ENCODE data around the gene RAP1GAP2. TPM values are rescaled to one million over a fixed set of nuclear protein-coding genes. Genes with fewer than 3 reads are reported as not detected.
"Not testable (repeated sequence)": the region's sequence is repeated elsewhere in the genome, so short reads cannot be mapped to it uniquely, and the experiment has no call there.

Gene RAP1GAP2
- total RNA-seq, 1 donor from 2014 or later: 57.2 TPM

DNA sequence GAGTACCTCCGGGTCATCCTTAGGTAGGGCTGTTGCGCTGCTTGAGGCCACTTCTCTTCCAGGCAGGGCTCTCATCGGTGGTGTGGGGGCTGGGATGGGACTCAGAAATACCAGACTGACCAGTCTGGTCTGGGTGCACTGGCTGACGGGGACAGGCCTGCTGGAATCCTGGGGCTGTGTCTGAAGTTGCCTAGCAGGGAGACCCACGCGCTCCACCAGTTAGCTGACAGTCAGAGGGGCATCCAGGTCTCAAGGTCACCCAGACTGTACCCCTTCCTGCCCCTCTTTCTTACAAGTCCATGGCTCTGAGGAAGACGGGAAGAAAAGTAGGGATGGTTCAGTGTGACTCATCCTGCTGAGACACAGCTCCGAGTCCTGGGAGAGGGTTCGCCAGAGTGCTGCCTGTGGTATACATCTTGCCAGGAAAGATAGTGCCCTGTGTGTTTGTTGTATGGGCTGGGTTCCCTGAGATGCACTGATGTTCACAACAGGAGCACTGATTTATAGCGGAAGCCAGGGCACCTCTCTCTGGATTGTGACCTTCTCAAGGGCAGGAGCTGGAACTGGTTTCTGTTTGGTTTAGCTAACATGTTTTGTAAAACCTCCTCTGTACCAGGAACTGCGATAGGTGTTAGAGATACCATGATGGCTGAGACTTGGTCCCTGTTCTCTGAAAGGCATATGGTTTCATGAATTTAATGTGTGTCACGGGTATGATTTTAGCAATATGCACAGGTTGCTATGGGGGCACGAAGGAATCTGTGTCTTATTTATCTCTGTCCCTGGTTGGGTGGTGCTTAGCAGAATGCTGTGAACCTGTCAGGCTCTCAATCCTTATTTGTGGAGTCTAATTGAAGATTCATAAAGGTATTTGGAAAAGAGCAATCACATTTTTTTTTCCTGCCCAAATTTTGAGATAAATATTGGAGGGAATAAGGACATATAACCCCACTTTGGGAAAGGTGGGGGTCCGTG is 169.7 kb downstream of the RAP1GAP2 start:
- no peak for DNase-seq (ENCODE audit: missing footprints)
- peak; percentile 66 for ATAC-seq
- intact Hi-C loops (cut with DNase I): no loop called here

DNA sequence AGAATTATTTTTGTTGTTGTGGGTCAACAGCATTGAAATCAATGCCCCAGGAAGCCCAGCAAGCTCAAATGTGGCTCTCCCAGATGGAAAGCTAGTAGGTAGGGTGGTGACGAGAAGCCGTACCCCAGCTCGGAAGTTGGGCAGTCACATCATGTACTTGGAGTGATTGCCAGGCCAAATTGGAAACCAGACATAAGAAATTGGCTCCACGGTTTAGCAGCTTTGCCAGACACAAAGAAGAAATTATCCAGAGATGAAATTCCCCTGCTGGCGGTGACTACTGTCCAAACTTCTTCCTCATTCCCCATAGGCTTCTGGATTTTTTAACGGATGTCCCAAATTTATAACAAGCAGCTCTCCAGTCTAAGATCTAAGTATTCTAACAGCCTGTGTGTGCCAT is 171.3 kb downstream of the RAP1GAP2 start:
- peak; percentile 81 for ATAC-seq

GRCh38 chr17:2971851-2972250 is 175.6 kb downstream of the RAP1GAP2 start:
- intact Hi-C loops (cut with DNase I): no loop called here
- no peak for ATAC-seq
- DNase-seq (ENCODE audit: missing footprints): no peak

More for the DNA sequence above, 171.3 kb downstream of the RAP1GAP2 start:
- no peak for DNase-seq (ENCODE audit: missing footprints)
- intact Hi-C loops (cut with DNase I): no loop called here

DNA sequence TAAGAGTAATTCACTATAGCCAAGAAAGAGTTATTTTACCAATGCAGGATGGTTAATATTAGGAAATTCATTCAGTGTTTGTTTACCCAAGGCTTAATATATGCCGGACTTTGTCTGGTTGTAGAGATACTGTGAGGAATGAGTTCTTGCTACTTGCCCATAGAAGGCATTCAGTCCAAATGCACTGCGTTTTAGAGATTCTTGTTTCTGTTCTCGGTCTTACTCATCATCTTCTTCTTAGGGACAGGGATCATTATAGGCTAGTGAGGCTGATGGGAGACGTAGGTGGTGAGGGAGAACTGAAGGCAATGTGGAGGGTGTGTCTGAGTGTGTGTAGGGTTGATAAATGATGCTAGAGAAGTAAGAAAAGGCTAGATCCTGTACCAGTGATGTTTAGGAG is 176.5 kb downstream of the RAP1GAP2 start:
- ATAC-seq (no peak), DNase-seq (ENCODE audit: missing footprints) (no peak)
- intact Hi-C loops (cut with DNase I): no loop called here

- ATAC-seq (no peak), DNase-seq (ENCODE audit: missing footprints) (no peak)
- intact Hi-C loops (cut with DNase I): no loop called here
Measured at GRCh38 chr17:2974347-2974746, 178.1 kb downstream of the RAP1GAP2 start.

GRCh38 chr17:2975469-2975958 is 179.3 kb downstream of the RAP1GAP2 start:
- DNase-seq (ENCODE audit: missing footprints): no peak

GRCh38 chr17:2977157-2977556 is 180.9 kb downstream of the RAP1GAP2 start:
- ATAC-seq (no peak), DNase-seq (ENCODE audit: missing footprints) (no peak)
- intact Hi-C loops (cut with DNase I): no loop called here

More at GRCh38 chr17:2975469-2975958, 179.3 kb downstream of the RAP1GAP2 start:
- intact Hi-C loops (cut with DNase I): no loop called here
- ATAC-seq: no peak

GRCh38 chr17:2978116-2978515 is 181.9 kb downstream of the RAP1GAP2 start:
- ATAC-seq: no peak
- no peak for DNase-seq (ENCODE audit: missing footprints)
- intact Hi-C loops (cut with DNase I): no loop called here

DNA sequence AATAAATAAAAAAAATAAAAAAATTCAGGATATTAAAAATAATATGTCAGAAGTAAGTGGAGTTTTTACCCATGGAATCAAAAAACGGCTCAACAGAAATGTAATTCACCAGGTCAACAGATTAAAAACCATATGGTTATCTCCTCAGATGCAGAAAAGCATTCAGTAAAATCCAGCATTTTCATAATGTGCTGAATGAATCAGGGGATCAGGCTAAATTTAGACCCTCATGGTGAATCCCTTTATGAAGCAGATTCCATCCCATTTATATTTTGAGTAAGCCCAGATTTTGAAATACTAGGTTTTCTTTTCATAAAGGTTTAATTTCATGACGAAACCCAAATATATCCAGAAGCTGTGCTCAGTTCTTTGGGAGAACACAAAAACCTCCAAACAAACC is 182.8 kb downstream of the RAP1GAP2 start:
- no peak for ATAC-seq
- intact Hi-C loops (cut with DNase I): no loop called here
- DNase-seq (ENCODE audit: missing footprints): no peak

- intact Hi-C loops (cut with DNase I): no loop called here
- ATAC-seq: no peak
- no peak for DNase-seq (ENCODE audit: missing footprints)
Measured at GRCh38 chr17:2980211-2980903, 184.1 kb downstream of the RAP1GAP2 start.

DNA sequence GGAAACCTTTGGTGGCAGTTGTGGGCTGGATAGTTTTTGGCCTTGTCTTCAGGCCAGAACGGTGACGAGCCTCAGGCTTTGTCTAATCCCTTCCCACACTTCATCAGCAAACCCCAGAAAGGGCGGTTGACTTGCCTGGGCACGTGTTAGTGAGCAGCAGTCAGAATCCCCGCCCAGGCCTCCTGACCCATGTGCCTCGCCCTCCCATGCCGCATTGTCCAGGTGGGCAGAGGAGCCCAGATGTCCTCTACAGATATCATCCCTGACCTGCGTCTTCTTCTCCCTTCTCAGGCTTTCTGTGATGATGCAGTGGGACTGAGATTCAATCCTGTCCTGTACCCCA is 184.6 kb downstream of the RAP1GAP2 start:
- intact Hi-C loops (cut with DNase I): no loop called here
- DNase-seq (ENCODE audit: missing footprints) (no peak), ATAC-seq (no peak)

DNA sequence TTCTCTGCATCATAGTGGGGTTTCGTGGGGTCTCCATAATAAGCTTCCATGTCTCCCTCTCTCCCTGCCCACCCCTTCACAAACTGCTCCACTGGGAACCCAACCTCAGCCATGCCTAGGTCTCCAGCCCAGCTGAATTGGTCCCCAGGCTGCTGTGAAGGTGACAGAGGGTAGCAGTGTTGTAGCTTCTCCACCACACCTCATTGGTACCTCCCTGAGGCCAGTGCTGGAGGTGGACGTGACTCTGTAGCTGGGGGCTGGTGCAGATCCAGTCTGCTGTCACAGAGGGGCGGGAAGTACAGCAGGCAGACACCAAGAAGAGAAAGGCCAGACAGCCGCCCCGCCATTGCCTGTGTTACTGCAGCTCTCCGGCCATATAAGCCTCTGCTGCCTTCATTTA is 185.1 kb downstream of the RAP1GAP2 start:
- ATAC-seq: no peak
- intact Hi-C loops (cut with DNase I): no loop called here
- DNase-seq (ENCODE audit: missing footprints): no peak

GRCh38 chr17:2982854-2983253 is 186.6 kb downstream of the RAP1GAP2 start:
- DNase-seq (ENCODE audit: missing footprints): peak; percentile 85
- ATAC-seq: peak; percentile 99
- intact Hi-C loops (cut with DNase I): no loop called here

DNA sequence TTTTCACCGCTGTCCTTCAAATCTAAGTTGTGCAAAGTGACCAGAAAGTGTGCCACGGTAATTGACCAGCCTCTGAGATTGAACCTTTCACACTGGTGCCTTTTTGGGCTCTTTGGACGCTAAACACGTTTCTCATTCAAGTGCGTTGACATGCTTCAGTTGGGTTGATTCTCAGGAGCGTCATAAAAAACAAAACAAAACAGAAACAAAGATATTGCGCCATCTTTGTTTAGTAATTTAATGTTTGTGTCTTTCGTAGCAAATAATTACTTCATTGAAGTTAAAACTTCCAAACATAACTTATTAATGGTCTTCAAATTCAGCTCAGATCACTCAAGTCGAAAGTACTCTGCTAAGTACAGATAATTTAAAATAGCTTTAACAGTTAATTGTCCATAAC is 187.0 kb downstream of the RAP1GAP2 start:
- DNase-seq (ENCODE audit: missing footprints) (no peak), ATAC-seq (no peak)
- intact Hi-C loops (cut with DNase I): no loop called here

GRCh38 chr17:2985318-2985717 is 189.1 kb downstream of the RAP1GAP2 start:
- intact Hi-C loops (cut with DNase I): no loop called here
- DNase-seq (ENCODE audit: missing footprints) (no peak), ATAC-seq (no peak)

GRCh38 chr17:2986925-2987324 is 190.7 kb downstream of the RAP1GAP2 start:
- DNase-seq (ENCODE audit: missing footprints) (no peak), ATAC-seq (no peak)
- intact Hi-C loops (cut with DNase I): no loop called here

- ATAC-seq; DNase-seq (ENCODE audit: missing footprints); intact Hi-C loops (cut with DNase I): not testable (repeated sequence)
Measured at GRCh38 chr17:2989396-2989795, 193.2 kb downstream of the RAP1GAP2 start.

- intact Hi-C loops (cut with DNase I): no loop called here
- DNase-seq (ENCODE audit: missing footprints) (no peak), ATAC-seq (no peak)
Measured at GRCh38 chr17:2989855-2990254, 193.6 kb downstream of the RAP1GAP2 start.

DNA sequence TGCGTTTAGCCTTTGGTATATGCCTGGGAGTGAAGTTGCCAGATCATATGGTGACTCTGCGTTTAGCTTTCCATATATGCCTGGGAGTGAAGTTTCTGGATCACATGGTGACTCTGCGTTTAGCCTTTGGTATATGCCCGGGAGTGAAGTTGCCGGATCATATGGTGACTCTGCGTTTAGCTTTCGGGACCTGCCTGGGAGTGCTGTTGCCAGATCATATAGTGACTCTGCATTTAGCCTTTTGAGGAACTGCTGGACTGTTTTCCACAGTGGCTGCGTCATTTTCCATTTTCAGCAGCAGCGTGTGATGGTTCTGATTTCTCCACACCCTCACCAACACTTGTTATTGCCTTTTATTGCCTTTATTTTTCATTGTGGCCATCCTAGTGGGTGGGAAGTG is 194.2 kb downstream of the RAP1GAP2 start:
- no peak for DNase-seq (ENCODE audit: missing footprints)
- intact Hi-C loops (cut with DNase I): no loop called here
- no peak for ATAC-seq
